Fibroblast of mammary gland (primary cell): ENCODE data around the gene OTOGL.
"Not testable (repeated sequence)": the region's sequence is repeated elsewhere in the genome, so short reads cannot be mapped to it uniquely, and the experiment has no call there.

Experiments
- DNase-seq: peaks from one replicate; pipeline ENCODE4 v3.0.0-alpha.2; 2010; ENCODE audit warnings: low read depth
- H3K4me3 ChIP-seq: 2 replicates; pipeline ENCODE4 v1.5.1; 2011; ENCODE audit warnings: low read depth, mild to moderate bottlenecking, low read length, moderate library complexity; ENCODE audit not compliant: control insufficient read depth
- TF ChIP-seq, protein P1 (sequence below): conservative IDR thresholded peaks from 2 replicates; pipeline ENCODE4 v1.5.1; 2011; ENCODE audit warnings: low read depth, low read length, inconsistent platforms; ENCODE audit not compliant: control insufficient read depth, insufficient read depth

OTOGL gene

GRCh38 chr12:80058586-80058985, 40.8 kb upstream of the OTOGL start:
- DNase-seq, result no peak
- no peak overlapping the region for H3K4me3 ChIP-seq
- TF ChIP-seq, protein P1, sequence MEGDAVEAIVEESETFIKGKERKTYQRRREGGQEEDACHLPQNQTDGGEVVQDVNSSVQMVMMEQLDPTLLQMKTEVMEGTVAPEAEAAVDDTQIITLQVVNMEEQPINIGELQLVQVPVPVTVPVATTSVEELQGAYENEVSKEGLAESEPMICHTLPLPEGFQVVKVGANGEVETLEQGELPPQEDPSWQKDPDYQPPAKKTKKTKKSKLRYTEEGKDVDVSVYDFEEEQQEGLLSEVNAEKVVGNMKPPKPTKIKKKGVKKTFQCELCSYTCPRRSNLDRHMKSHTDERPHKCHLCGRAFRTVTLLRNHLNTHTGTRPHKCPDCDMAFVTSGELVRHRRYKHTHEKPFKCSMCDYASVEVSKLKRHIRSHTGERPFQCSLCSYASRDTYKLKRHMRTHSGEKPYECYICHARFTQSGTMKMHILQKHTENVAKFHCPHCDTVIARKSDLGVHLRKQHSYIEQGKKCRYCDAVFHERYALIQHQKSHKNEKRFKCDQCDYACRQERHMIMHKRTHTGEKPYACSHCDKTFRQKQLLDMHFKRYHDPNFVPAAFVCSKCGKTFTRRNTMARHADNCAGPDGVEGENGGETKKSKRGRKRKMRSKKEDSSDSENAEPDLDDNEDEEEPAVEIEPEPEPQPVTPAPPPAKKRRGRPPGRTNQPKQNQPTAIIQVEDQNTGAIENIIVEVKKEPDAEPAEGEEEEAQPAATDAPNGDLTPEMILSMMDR, result no peak

DNA sequence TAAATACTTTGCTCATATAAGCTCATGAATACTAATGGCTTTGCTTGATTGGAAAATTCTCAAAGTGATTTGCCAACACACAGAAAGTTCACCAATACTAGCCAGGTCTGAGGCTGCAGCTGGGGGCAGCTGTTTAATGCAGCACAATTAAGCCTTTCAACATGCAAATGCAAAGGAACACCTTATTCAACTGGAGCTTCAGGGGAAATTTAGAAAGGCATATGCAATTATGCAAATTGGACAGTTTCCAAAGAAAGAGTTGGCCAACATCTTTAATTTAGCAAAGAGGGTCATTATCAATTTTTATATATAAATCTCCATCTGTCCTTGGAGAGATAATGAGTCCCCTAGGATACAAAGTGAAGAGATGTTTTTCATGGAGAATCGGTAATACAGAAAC, 40.2 kb upstream of the OTOGL start:
- TF ChIP-seq, protein P1, result no peak
- DNase-seq, result no peak
- H3K4me3 ChIP-seq, result no peak overlapping the region

GRCh38 chr12:80059875-80060274, 39.5 kb upstream of the OTOGL start:
- no peak overlapping the region for H3K4me3 ChIP-seq
- DNase-seq, result no peak
- TF ChIP-seq, protein P1, result no peak

DNA sequence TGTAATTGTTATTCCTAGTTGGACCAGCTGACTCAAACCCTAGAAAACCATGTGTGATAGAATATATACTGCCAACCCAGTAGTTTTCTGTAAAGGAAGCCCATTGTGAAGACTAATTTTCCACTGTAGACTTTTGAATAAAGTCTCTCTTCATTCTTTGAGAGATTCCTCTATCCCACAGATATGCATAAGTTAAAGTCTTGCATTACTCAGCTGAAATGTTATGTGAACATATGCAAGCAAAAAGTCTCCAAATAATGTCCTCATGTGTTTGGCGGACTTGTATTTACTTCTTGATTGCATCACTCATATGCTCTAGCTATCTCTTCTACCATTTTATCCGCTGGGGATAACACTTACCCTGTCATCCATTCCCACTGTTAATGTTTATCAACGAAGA, 35.1 kb upstream of the OTOGL start:
- TF ChIP-seq, protein P1, result no peak
- no peak for DNase-seq
- no peak overlapping the region for H3K4me3 ChIP-seq

DNA sequence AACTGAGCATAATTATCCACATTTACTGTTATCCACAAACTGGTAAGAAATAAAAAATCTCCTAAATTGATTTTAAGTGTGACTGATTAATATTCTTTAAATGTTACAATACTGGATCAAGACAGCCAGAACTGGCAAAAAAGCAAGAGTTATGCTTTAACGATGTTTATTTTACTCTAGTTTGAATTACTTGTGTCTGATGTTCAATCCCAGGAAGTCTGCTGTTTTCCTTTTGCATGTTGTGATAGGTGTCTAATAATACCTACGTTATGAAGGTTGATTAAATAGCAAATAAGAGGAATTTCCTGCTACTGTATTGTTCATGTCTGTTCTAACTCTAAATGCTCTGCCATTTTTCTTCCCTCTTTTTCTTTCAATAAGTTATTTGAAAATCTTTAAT, 34.4 kb upstream of the OTOGL start:
- H3K4me3 ChIP-seq, result no peak overlapping the region
- no peak for DNase-seq
- TF ChIP-seq, protein P1, result no peak

DNA sequence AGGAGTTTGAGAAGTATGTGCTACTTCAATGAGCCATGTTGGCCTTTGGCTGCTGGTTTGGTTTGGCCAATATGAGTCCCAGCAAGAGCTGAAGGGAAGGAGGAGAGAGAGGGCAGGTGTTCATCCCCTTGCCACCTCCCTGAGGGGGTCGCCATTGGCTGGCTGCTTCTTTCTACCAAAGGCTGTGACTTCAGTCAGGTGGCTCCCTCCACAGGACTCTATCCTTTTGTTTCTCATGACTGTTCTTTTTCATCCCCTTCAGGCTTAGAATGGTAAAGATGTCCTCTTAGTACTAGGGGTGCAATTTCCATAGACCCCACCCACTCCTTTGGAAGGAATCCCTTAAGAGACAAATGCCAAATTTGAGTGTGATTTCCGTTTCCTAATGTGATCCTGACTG, 31.2 kb upstream of the OTOGL start:
- DNase-seq, result no peak
- TF ChIP-seq, protein P1, result no peak
- no peak overlapping the region for H3K4me3 ChIP-seq

DNA sequence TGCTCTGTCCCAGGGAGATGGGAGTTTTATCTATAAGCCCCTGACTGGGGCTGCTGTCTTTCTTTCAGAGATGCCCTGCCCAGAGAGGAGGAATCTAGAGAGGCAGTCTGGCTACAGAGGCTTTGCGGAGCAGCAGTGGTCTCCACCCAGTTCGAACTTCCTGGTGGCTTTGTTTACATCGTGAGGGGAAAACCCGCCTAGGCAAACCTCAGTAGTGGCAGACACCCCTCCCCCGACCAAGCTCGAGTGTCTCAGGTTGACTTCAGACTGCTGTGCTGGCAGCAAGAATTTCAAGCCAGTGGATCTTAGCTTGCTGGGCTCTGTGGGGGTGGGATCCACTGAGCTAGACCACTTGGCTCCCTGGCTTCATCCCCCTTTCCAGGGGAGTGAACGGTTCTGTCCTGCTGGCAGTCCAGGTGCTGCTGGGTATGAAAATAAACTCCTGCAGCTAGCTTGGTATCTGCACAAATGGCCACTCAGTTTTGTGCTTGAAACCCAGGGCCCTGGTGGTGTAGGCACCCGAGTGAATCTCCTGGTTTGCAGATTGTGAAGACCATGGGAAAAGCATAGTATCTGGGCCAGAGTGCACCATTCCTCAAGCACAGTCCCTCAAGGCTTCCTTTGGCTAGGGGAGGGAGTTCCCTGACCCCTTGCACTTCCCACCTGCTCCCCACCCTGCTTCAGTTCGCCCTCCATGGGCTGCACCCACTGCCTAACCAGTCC, 15.3 kb upstream of the OTOGL start:
- not testable (repeated sequence) for H3K4me3 ChIP-seq, DNase-seq
